ENCODE measurements around the gene PIGT. TPM values are rescaled to one million over a fixed set of nuclear protein-coding genes. Genes with fewer than 3 reads are reported as not detected.
A peak's percentile ranks its signal among the peaks of the same experiment; 100 is the strongest.

The PIGT gene
- total and polyA plus RNA-seq, 2 of the 13 experiments (the other 11 are each of a cell fraction or from before 2014, with no cell fraction given): 65.9 to 74.1 TPM

DNA sequence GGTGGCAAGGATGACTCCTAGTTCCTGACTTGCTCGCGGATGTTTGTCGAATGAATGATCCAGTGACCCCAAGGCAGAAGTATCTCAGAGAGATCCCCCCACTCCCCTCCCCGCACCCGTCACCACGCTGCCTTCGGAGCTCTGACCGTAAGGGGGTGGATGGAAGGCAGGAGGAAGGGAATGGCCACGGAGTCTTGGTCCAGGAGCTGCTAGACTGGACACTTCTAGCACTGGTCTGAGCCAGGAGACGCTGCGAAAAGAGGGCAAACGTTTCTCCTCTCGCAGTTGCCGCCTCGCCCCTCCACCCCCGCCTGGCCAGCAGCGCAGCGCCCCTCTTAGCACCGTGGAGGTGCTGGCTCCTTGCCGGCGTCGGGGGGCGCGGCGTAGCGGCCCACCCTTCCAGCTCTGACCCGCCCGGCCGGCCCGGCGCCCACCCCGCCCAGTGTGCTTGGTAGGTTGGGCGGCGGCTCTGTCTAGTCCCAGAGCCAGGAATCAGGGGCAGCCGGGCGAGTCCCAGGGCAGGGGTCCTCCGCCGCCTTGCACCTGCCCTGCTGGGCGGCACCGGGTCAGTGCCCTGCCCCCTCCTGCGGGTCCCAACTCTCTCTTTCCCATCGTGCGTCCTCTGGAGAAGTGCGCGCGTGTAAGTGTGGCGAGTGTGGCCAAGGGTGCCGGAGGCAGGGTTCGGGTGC lies 10.2 kb upstream of the PIGT start (continued):
- TF ChIP-seq SKI (IDR thresholded peaks at IDR 0.05; ENCODE audit: partially characterized antibody) (no peak), JDP2 (CRISPR knock-in tag; IDR thresholded peaks at IDR 0.05; ENCODE audit: borderline replicate concordance) (no peak), ZNF329 (CRISPR knock-in tag; IDR thresholded peaks at IDR 0.05; ENCODE audit: low read depth) (no peak), ZNF431 (CRISPR knock-in tag; IDR thresholded peaks at IDR 0.05; ENCODE audit: borderline replicate concordance, low read depth) (no peak), XRCC5 (optimal IDR thresholded peaks at IDR 0.05; ENCODE audit: low read length) (peak; percentile 5), RARA (CRISPR knock-in tag; IDR thresholded peaks at IDR 0.05) (no peak), ZNF350 (CRISPR knock-in tag; IDR thresholded peaks at IDR 0.05; ENCODE audit: borderline replicate concordance, low read depth) (peak; percentile 15; the same call in 1 of the 2 replicates), ZMAT3 (CRISPR knock-in tag; conservative IDR thresholded peaks at IDR 0.05) (no peak), KLF13 (CRISPR knock-in tag; IDR thresholded peaks at IDR 0.05) (no peak), SPEN (CRISPR knock-in tag; IDR thresholded peaks at IDR 0.05; ENCODE audit: low read depth) (no peak), MIXL1 (CRISPR knock-in tag; IDR thresholded peaks at IDR 0.05) (no peak), ZNF883 (CRISPR knock-in tag; IDR thresholded peaks at IDR 0.05; ENCODE audit: not compliant biosample characterization) (peak; percentile 56), PTBP1 (IDR thresholded peaks at IDR 0.05; ENCODE audit: low read depth, low read length, poor library complexity, severe bottlenecking) (no peak), KDM5B (CRISPR knock-in tag; IDR thresholded peaks at IDR 0.05; ENCODE audit: borderline replicate concordance) (peak; percentile 65; the same call in 1 of the 2 replicates), NPAS2 (CRISPR knock-in tag; IDR thresholded peaks at IDR 0.05; ENCODE audit: borderline replicate concordance) (no peak)
- TF ChIP-seq, protein P1, sequence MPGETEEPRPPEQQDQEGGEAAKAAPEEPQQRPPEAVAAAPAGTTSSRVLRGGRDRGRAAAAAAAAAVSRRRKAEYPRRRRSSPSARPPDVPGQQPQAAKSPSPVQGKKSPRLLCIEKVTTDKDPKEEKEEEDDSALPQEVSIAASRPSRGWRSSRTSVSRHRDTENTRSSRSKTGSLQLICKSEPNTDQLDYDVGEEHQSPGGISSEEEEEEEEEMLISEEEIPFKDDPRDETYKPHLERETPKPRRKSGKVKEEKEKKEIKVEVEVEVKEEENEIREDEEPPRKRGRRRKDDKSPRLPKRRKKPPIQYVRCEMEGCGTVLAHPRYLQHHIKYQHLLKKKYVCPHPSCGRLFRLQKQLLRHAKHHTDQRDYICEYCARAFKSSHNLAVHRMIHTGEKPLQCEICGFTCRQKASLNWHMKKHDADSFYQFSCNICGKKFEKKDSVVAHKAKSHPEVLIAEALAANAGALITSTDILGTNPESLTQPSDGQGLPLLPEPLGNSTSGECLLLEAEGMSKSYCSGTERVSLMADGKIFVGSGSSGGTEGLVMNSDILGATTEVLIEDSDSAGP (CRISPR knock-in tag; IDR thresholded peaks at IDR 0.05; ENCODE audit: borderline replicate concordance): 0 out of 2 replicates have a peak, but pooled peaks have one; percentile 80
- TF ChIP-seq, protein P2, sequence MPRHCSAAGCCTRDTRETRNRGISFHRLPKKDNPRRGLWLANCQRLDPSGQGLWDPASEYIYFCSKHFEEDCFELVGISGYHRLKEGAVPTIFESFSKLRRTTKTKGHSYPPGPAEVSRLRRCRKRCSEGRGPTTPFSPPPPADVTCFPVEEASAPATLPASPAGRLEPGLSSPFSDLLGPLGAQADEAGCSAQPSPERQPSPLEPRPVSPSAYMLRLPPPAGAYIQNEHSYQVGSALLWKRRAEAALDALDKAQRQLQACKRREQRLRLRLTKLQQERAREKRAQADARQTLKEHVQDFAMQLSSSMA (CRISPR knock-in tag; IDR thresholded peaks at IDR 0.05): no peak
- TF ChIP-seq, protein P3, sequence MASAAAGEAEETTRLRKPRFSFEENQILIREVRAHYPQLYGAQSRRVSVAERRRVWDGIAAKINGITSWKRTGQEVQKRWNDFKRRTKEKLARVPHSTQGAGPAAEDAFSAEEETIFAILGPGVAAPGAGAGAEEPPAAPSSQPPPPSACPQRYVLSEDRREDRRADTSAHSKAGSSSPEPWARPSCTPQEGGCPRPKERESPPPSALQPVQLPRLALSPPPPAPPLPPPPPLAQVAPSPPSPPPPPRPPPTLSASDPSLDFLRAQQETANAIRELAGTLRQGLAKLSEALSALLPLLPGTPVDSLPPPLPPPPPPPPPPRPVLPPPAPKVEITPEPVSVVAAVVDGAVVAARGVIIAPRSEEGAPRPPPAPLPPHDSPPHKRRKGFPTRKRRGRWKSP (CRISPR knock-in tag; IDR thresholded peaks at IDR 0.05): peak; percentile 63; the same call in 1 of the 2 replicates
- TF ChIP-seq, protein P4, sequence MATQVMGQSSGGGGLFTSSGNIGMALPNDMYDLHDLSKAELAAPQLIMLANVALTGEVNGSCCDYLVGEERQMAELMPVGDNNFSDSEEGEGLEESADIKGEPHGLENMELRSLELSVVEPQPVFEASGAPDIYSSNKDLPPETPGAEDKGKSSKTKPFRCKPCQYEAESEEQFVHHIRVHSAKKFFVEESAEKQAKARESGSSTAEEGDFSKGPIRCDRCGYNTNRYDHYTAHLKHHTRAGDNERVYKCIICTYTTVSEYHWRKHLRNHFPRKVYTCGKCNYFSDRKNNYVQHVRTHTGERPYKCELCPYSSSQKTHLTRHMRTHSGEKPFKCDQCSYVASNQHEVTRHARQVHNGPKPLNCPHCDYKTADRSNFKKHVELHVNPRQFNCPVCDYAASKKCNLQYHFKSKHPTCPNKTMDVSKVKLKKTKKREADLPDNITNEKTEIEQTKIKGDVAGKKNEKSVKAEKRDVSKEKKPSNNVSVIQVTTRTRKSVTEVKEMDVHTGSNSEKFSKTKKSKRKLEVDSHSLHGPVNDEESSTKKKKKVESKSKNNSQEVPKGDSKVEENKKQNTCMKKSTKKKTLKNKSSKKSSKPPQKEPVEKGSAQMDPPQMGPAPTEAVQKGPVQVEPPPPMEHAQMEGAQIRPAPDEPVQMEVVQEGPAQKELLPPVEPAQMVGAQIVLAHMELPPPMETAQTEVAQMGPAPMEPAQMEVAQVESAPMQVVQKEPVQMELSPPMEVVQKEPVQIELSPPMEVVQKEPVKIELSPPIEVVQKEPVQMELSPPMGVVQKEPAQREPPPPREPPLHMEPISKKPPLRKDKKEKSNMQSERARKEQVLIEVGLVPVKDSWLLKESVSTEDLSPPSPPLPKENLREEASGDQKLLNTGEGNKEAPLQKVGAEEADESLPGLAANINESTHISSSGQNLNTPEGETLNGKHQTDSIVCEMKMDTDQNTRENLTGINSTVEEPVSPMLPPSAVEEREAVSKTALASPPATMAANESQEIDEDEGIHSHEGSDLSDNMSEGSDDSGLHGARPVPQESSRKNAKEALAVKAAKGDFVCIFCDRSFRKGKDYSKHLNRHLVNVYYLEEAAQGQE (IDR thresholded peaks at IDR 0.05; ENCODE audit: borderline replicate concordance in 1 of 2, low read depth in 1 of 2, low read length in 2 of 2): no peak
- TF ChIP-seq, protein P5, sequence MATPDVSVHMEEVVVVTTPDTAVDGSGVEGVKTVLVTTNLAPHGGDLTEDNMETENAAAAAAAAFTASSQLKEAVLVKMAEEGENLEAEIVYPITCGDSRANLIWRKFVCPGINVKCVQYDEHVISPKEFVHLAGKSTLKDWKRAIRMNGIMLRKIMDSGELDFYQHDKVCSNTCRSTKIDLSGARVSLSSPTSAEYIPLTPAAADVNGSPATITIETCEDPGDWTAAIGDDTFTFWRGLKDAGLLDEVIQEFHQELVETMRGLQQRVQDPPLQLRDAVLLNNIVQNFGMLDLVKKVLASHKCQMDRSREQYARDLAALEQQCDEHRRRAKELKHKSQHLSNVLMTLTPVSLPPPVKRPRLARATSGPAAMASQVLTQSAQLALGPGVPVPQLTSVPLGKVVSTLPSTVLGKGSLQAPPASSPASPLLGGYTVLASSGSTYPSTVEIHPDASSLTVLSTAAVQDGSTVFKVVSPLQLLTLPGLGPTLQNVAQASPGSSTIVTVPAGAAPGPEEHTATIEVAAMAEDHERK (CRISPR knock-in tag; IDR thresholded peaks at IDR 0.05; ENCODE audit: low read depth): no peak

Measured in HepG2 (cell line).